Neuronal stem cell (in vitro differentiated cells): ENCODE measurements around the gene DTNA.
"Not testable (repeated sequence)": the region's sequence is repeated elsewhere in the genome, so short reads cannot be mapped to it uniquely, and the experiment has no call there.

ENCODE experiments used
- DNase-seq: peaks from one replicate; pipeline ENCODE4 v3.0.0-alpha.2; 2013; ENCODE audit warnings: low spot score
- H2AFZ ChIP-seq: one replicate; pipeline ENCODE4 v1.6.1; 2013; ENCODE audit warnings: mild to moderate bottlenecking, low read length, inconsistent platforms
- H2AK5ac ChIP-seq: 2 replicates; pipeline ENCODE4 v1.6.1; 2013; ENCODE audit warnings: low read depth, mild to moderate bottlenecking, inconsistent platforms, low read length, moderate library complexity, mixed read lengths
- H2BK120ac ChIP-seq: 2 replicates; pipeline ENCODE4 v1.6.1; 2013; ENCODE audit warnings: low read depth, mild to moderate bottlenecking, inconsistent platforms, low read length, moderate library complexity, mixed read lengths
- H2BK12ac ChIP-seq: one replicate; pipeline ENCODE4 v1.6.1; 2013; ENCODE audit warnings: low read length, inconsistent platforms
- H2BK15ac ChIP-seq: 2 replicates; pipeline ENCODE4 v1.6.1; 2013; ENCODE audit warnings: mild to moderate bottlenecking, low read length, inconsistent platforms, mixed read lengths
- H2BK5ac ChIP-seq: one replicate; pipeline ENCODE4 v1.6.1; 2013; ENCODE audit warnings: inconsistent platforms, mild to moderate bottlenecking, low read length, moderate library complexity
- H3K14ac ChIP-seq: one replicate; pipeline ENCODE4 v1.6.1; 2013; ENCODE audit warnings: low read length, inconsistent platforms
- H3K18ac ChIP-seq: 2 replicates; pipeline ENCODE4 v1.6.1; 2013; ENCODE audit warnings: low read length, inconsistent platforms
- H3K23ac ChIP-seq: 2 replicates; pipeline ENCODE4 v1.6.1; 2013; ENCODE audit warnings: low read depth, mild to moderate bottlenecking, mixed read lengths, low read length, inconsistent platforms; ENCODE audit not compliant: poor library complexity
- H3K27ac ChIP-seq: replicated peaks from 3 replicates; pipeline ENCODE4 v1.5.1; 2013; ENCODE audit warnings: low read length, inconsistent platforms
- H3K27me3 ChIP-seq, 3 experiments: 2 replicates each; pipeline ENCODE4 v1.6.1; 2013; ENCODE audit warnings: low read length in 3 of 3, mild to moderate bottlenecking in 2 of 3, inconsistent platforms in 1 of 3, low read depth in 1 of 3, mixed read lengths in 1 of 3, moderate library complexity in 1 of 3; ENCODE audit not compliant: control insufficient read depth in 3 of 3, insufficient read depth in 3 of 3
- H3K36me3 ChIP-seq, 2 donors: replicated peaks in 1 of 2; 2 replicates each; pipeline ENCODE4 v1.6.1; 2013; ENCODE audit warnings: low read length in 2 of 2; ENCODE audit not compliant: control insufficient read depth in 2 of 2, insufficient read depth in 2 of 2
- H3K4ac ChIP-seq: 2 replicates; pipeline ENCODE4 v1.6.1; 2013; ENCODE audit warnings: inconsistent platforms, mild to moderate bottlenecking, low read length, moderate library complexity
- H3K4me1 ChIP-seq, 2 donors: 1 replicate in 1 of 2; 2 replicates in 1 of 2; pipeline ENCODE4 v1.6.1; 2013; ENCODE audit warnings: low read length in 2 of 2, low read depth in 1 of 2; ENCODE audit not compliant: control insufficient read depth in 2 of 2, insufficient read depth in 1 of 2
- H3K4me2 ChIP-seq: one replicate; pipeline ENCODE4 v1.6.1; 2013; ENCODE audit warnings: mild to moderate bottlenecking, low read length, inconsistent platforms; ENCODE audit not compliant: insufficient read depth, poor library complexity, severe bottlenecking
- H3K4me3 ChIP-seq, 2 donors: 2 replicates each; pipeline ENCODE4 v1.5.1; 2013; ENCODE audit warnings: low read length in 2 of 2, mild to moderate bottlenecking in 2 of 2, inconsistent platforms in 1 of 2, moderate library complexity in 1 of 2
- H3K79me1 ChIP-seq: one replicate; pipeline ENCODE4 v1.6.1; 2013; ENCODE audit warnings: low read depth, mild to moderate bottlenecking, inconsistent platforms, low read length, moderate library complexity
- H3K9ac ChIP-seq: one replicate; pipeline ENCODE4 v1.6.1; 2013; ENCODE audit warnings: mild to moderate bottlenecking, low read depth, low read length, inconsistent platforms; ENCODE audit not compliant: poor library complexity
- H3K9me3 ChIP-seq, 2 donors: replicated peaks in 1 of 2; 2 replicates each; pipeline versions ENCODE3 to v1.6.1; 2013; ENCODE audit warnings: low read length in 2 of 2, mild to moderate bottlenecking in 2 of 2, inconsistent platforms in 1 of 2, low read depth in 1 of 2, mixed read lengths in 1 of 2, moderate library complexity in 1 of 2; ENCODE audit not compliant: control insufficient read depth in 2 of 2, insufficient read depth in 1 of 2
- H4K8ac ChIP-seq: one replicate; pipeline ENCODE4 v1.6.1; 2013; ENCODE audit warnings: low read depth, mild to moderate bottlenecking, inconsistent platforms, low read length, moderate library complexity
- H4K91ac ChIP-seq: one replicate; pipeline ENCODE4 v1.6.1; 2013; ENCODE audit warnings: low read length, low read depth, mild to moderate bottlenecking, inconsistent platforms; ENCODE audit not compliant: poor library complexity
- WGBS, 2 donors: extraction: QIAGEN DNeasy Blood & Tissue Kit; methylation state at CpG; one replicate each; pipeline ENCODE4 v1.1.7; 2013; ENCODE audit warnings: missing lambda C conversion rate in 2 of 2, mixed read lengths in 1 of 2; ENCODE audit not compliant: insufficient read length in 2 of 2, insufficient replicate concordance in 1 of 2; ENCODE audit errors: extremely low coverage in 2 of 2; 5-methylcytosine and 5-hydroxymethylcytosine counted together

Gene DTNA

GRCh38 chr18:34921811-34922385 is 211.8 kb downstream of the DTNA start:
- H2AK5ac ChIP-seq = no peak overlapping the region
- H3K23ac ChIP-seq = no peak overlapping the region
- DNase-seq = no peak
- H3K14ac ChIP-seq = no peak overlapping the region
- WGBS, 2 donors = no CpG with 5 or more reads among the region's 2 CpGs
- H3K4me3 ChIP-seq = no peak overlapping the region
- H3K36me3 ChIP-seq = no peaks in the 10 kb centered on the region
- H3K4me1 ChIP-seq = no peaks in the 10 kb centered on the region
- no peak overlapping the region for H3K18ac ChIP-seq
- H3K4ac ChIP-seq = no peak overlapping the region
- no peak overlapping the region for H2AFZ ChIP-seq
- H2BK5ac ChIP-seq = no peak overlapping the region
- no peaks in the 10 kb centered on the region for H3K79me1 ChIP-seq
- H3K4me2 ChIP-seq = no peak overlapping the region
- no peaks in the 10 kb centered on the region for H3K27me3 ChIP-seq
- H3K9ac ChIP-seq = no peak overlapping the region
- H2BK120ac ChIP-seq = no peak overlapping the region
- no peak overlapping the region for H2BK15ac ChIP-seq
- no peak overlapping the region for H4K91ac ChIP-seq
- H3K9me3 ChIP-seq = no peaks in the 10 kb centered on the region
- no peak overlapping the region for H4K8ac ChIP-seq
- H3K27ac ChIP-seq = no peak overlapping the region
- no peak overlapping the region for H2BK12ac ChIP-seq

DNA sequence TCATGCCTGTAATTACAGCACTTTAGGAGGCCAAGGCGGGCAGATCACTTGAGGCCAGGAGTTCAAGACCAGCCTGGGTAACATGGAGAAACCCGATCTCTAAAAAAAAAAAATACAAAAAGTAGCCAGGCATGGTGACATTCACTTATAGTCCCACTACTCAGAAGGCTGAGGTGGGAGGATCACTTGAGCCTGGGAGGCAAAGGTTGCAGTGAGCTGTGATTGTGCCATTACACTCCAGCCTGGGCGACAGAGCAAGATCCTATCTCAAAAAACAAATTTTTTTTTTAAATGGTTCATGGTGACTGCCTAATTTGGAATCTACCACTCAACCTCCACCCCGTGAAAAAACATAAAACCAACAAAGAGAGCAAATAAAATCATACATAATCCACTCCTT is 212.5 kb downstream of the DTNA start:
- H3K36me3 ChIP-seq, H3K4me3 ChIP-seq, H2BK12ac ChIP-seq, H3K9ac ChIP-seq, H2AK5ac ChIP-seq, H3K23ac ChIP-seq, H3K14ac ChIP-seq, H2BK5ac ChIP-seq, H3K4me2 ChIP-seq, H2AFZ ChIP-seq, DNase-seq, H3K27ac ChIP-seq, H3K4ac ChIP-seq, H3K18ac ChIP-seq, H3K27me3 ChIP-seq, H2BK15ac ChIP-seq, H4K91ac ChIP-seq, H3K4me1 ChIP-seq, H3K9me3 ChIP-seq, H4K8ac ChIP-seq, H2BK120ac ChIP-seq, H3K79me1 ChIP-seq: not testable (repeated sequence)
- no CpG with 5 or more reads among the region's 4 CpGs for WGBS, 2 donors

- Histone ChIP-seq H2AK5ac (no peak overlapping the region), H3K9ac (no peak overlapping the region), H2AFZ (no peak overlapping the region), H3K18ac (no peak overlapping the region), H2BK15ac (no peak overlapping the region), H2BK12ac (no peak overlapping the region), H3K4me1 (peaks cover 4 to 5% of the 10 kb centered on the region in 2 donors), H2BK120ac (no peak overlapping the region), H3K36me3 (no peaks in the 10 kb centered on the region), H2BK5ac (no peak overlapping the region), H3K4ac (no peak overlapping the region), H4K8ac (no peak overlapping the region), H3K27ac (no peak overlapping the region), H3K23ac (no peak overlapping the region), H3K4me3 (no peak overlapping the region), H4K91ac (no peak overlapping the region), H3K27me3 (no peaks in the 10 kb centered on the region), H3K9me3 (no peaks in the 10 kb centered on the region), H3K4me2 (no peak overlapping the region), H3K14ac (no peak overlapping the region), H3K79me1 (no peaks in the 10 kb centered on the region)
- DNase-seq = no peak
These were observed 213.8 kb downstream of the DTNA start for GRCh38 chr18:34923911-34924310.

DNA sequence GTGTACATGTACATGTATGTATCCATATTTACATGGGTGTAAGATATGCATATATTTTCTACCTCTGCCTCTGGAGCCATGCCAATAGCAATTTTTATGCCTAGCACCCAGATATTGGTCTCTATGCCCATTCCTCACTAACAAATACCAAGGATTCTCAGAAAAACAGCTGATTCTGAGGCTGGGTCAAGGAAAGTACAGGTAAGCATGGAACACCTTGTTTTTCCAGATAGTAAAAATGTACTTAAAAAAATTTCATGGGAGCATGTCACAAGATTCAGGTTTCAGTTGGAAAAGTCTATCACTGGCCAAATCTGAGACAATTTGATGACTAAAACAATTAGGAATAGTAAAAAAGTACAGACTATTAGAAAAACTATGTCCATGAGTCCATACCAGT is 216.6 kb downstream of the DTNA start:
- Histone ChIP-seq H3K27ac (no peak overlapping the region), H2BK12ac (no peak overlapping the region), H3K4me3 (no peak overlapping the region)

More for the DNA sequence above, 216.6 kb downstream of the DTNA start:
- H3K23ac ChIP-seq = no peak overlapping the region
- no peak overlapping the region for H3K14ac ChIP-seq
- H2AFZ ChIP-seq = no peak overlapping the region
- H4K91ac ChIP-seq = no peak overlapping the region
- no peak overlapping the region for H3K9ac ChIP-seq
- H3K36me3 ChIP-seq = no peaks in the 10 kb centered on the region
- H3K27me3 ChIP-seq = no peaks in the 10 kb centered on the region
- H2BK5ac ChIP-seq = no peak overlapping the region
- no peak overlapping the region for H3K4ac ChIP-seq
- no peaks in the 10 kb centered on the region for H3K9me3 ChIP-seq
- no peak for DNase-seq
- H2BK120ac ChIP-seq = no peak overlapping the region
- H3K18ac ChIP-seq = no peak overlapping the region
- no peak overlapping the region for H3K4me2 ChIP-seq
- H3K4me1 ChIP-seq = peaks cover 4 to 5% of the 10 kb centered on the region in 2 donors
- H2AK5ac ChIP-seq = no peak overlapping the region
- H2BK15ac ChIP-seq = no peak overlapping the region
- H4K8ac ChIP-seq = no peak overlapping the region
- H3K79me1 ChIP-seq = no peaks in the 10 kb centered on the region
